Fibroblast of mammary gland (primary cell): Measurements from ENCODE around the gene NPRL2.

Source experiments
- DNase-seq: peaks from one replicate; pipeline ENCODE4 v3.0.0-alpha.2; 2010; ENCODE audit warnings: low read depth
- H3K4me3 ChIP-seq: 2 replicates; pipeline ENCODE4 v1.5.1; 2011; ENCODE audit warnings: low read depth, mild to moderate bottlenecking, low read length, moderate library complexity; ENCODE audit not compliant: control insufficient read depth
- CTCF ChIP-seq: conservative IDR thresholded peaks from 2 replicates; pipeline ENCODE4 v1.5.1; 2011; ENCODE audit warnings: low read depth, low read length, inconsistent platforms; ENCODE audit not compliant: control insufficient read depth, insufficient read depth

NPRL2 gene

GRCh38 chr3:50327943-50328691, 22.5 kb downstream of the NPRL2 start, which contains the start of gene TUSC2:
Gene TUSC2 (minus strand): TSS chr3:50328223. CDS start chr3:50328099, 124 bp downstream.
- TF ChIP-seq CTCF, result no peak
- H3K4me3 ChIP-seq, result peak within 1 kb of the TSS; percentile 76
- DNase-seq, result peak; percentile 93

GRCh38 chr3:50327129-50327528, 23.4 kb downstream of the NPRL2 start:
- TF ChIP-seq CTCF, result no peak
- no peak for DNase-seq

GRCh38 chr3:50326182-50326541, 24.4 kb downstream of the NPRL2 start:
- TF ChIP-seq CTCF, result no peak
- no peak for DNase-seq
- no peak overlapping the region for H3K4me3 ChIP-seq

More at GRCh38 chr3:50327129-50327528, 23.4 kb downstream of the NPRL2 start:
- peak overlapping the region; percentile 76 for H3K4me3 ChIP-seq

GRCh38 chr3:50325497-50326181, 24.9 kb downstream of the NPRL2 start:
- TF ChIP-seq CTCF, result no peak
- DNase-seq, result no peak

GRCh38 chr3:50325113-50325480, 25.5 kb downstream of the NPRL2 start:
- H3K4me3 ChIP-seq, result no peak overlapping the region
- DNase-seq, result no peak
- TF ChIP-seq CTCF, result no peak

More at GRCh38 chr3:50325497-50326181, 24.9 kb downstream of the NPRL2 start:
- no peak overlapping the region for H3K4me3 ChIP-seq

- H3K4me3 ChIP-seq, result no peak overlapping the region
- peak; percentile 85 for TF ChIP-seq CTCF
- peak; percentile 69 for DNase-seq
Observed at GRCh38 chr3:50324351-50325112, 26.0 kb downstream of the NPRL2 start.
